Erythroblast (primary cell): ENCODE results near the gene HEATR5B.

Experiments
- GATA1 ChIP-seq: IDR thresholded peaks from 2 replicates; pipeline ENCODE4 v1.6.1; 2011; ENCODE audit warnings: low read depth, mild to moderate bottlenecking, control low read depth, low read length, moderate library complexity
- POLR2A ChIP-seq: IDR thresholded peaks from 2 replicates; pipeline ENCODE4 v1.6.1; 2011; ENCODE audit warnings: mild to moderate bottlenecking, low read length

- TF ChIP-seq POLR2A: no peak
- TF ChIP-seq GATA1: no peak
Measured at GRCh38 chr2:37105150-37105549, 21.0 kb upstream of the HEATR5B start.
